ENCODE measurements around the gene IDI1. TPM values are rescaled to one million over a fixed set of nuclear protein-coding genes. Genes with fewer than 3 reads are reported as not detected.
A peak's percentile ranks its signal among the peaks of the same experiment; 100 is the strongest.
"Not testable (repeated sequence)": the region's sequence is repeated elsewhere in the genome, so short reads cannot be mapped to it uniquely, and the experiment has no call there.

The IDI1 gene
- polyA plus RNA-seq, 1 donor from 2014 or later = 54.8 TPM

- Mint-ChIP-seq H3K4me1 (peaks cover 6 to 11% (median 10%) of the 10 kb centered on the region in 3 donors), H3K9me3 (no peaks in the 10 kb centered on the region), H3K27ac (no peak overlapping the region), H3K27me3 (no peaks in the 10 kb centered on the region), H3K4me3 (no peak overlapping the region), H3K36me3 (peaks cover 2% of the 10 kb centered on the region)
Observed at GRCh38 chr10:1034758-1035157, 14.2 kb downstream of the IDI1 start.

GRCh38 chr10:1033601-1034000 is 15.3 kb downstream of the IDI1 start:
- no peaks in the 10 kb centered on the region for H3K9me3 Mint-ChIP-seq
- peaks cover 2% of the 10 kb centered on the region for H3K36me3 Mint-ChIP-seq
- H3K27ac Mint-ChIP-seq = no peak overlapping the region
- peaks cover 6 to 11% (median 10%) of the 10 kb centered on the region in 3 donors for H3K4me1 Mint-ChIP-seq
- H3K4me3 Mint-ChIP-seq = no peak overlapping the region
- no peaks in the 10 kb centered on the region for H3K27me3 Mint-ChIP-seq

GRCh38 chr10:1029838-1030237 is 19.1 kb downstream of the IDI1 start:
- no peaks in the 10 kb centered on the region for H3K9me3 Mint-ChIP-seq
- no peaks in the 10 kb centered on the region for H3K27me3 Mint-ChIP-seq
- H3K4me3 Mint-ChIP-seq = no peak overlapping the region
- no peaks in the 10 kb centered on the region for H3K4me1 Mint-ChIP-seq
- H3K27ac Mint-ChIP-seq = no peak overlapping the region
- H3K36me3 Mint-ChIP-seq = peaks cover 3% of the 10 kb centered on the region

GRCh38 chr10:1026578-1026977 is 22.3 kb downstream of the IDI1 start:
- H3K4me3 Mint-ChIP-seq = no peak overlapping the region
- no peaks in the 10 kb centered on the region for H3K9me3 Mint-ChIP-seq
- H3K27ac Mint-ChIP-seq = no peak overlapping the region
- H3K4me1 Mint-ChIP-seq = peaks cover 0 to 4% (median 0%) of the 10 kb centered on the region in 3 donors
- peaks cover 3% of the 10 kb centered on the region for H3K36me3 Mint-ChIP-seq
- no peaks in the 10 kb centered on the region for H3K27me3 Mint-ChIP-seq

- peaks cover 3% of the 10 kb centered on the region for H3K36me3 Mint-ChIP-seq
- no peak within 1 kb of the TSS for H3K4me3 Mint-ChIP-seq
- no peaks in the 10 kb centered on the region for H3K9me3 Mint-ChIP-seq
- H3K27me3 Mint-ChIP-seq = no peaks in the 10 kb centered on the region
- H3K4me1 Mint-ChIP-seq = peaks cover 0 to 4% (median 0%) of the 10 kb centered on the region in 3 donors
- H3K27ac Mint-ChIP-seq = no peak within 1 kb of the TSS
Observed at GRCh38 chr10:1025683-1026082, 23.2 kb downstream of the IDI1 start, which contains the start of gene IDI2. Gene IDI2 (minus strand): TSS chr10:1025859. CDS start chr10:1024723, 1,136 bp downstream.

- Mint-ChIP-seq H3K27ac (no peak overlapping the region), H3K36me3 (peaks cover 2% of the 10 kb centered on the region), H3K27me3 (no peaks in the 10 kb centered on the region), H3K4me3 (no peak overlapping the region), H3K9me3 (no peaks in the 10 kb centered on the region), H3K4me1 (peaks cover 0 to 4% (median 0%) of the 10 kb centered on the region in 3 donors)
Observed at GRCh38 chr10:1024103-1024502, 24.8 kb downstream of the IDI1 start.

GRCh38 chr10:1022413-1022812 is 26.5 kb downstream of the IDI1 start:
- no peaks in the 10 kb centered on the region for H3K27me3 Mint-ChIP-seq
- H3K27ac Mint-ChIP-seq = no peak overlapping the region
- H3K4me1 Mint-ChIP-seq = peaks cover 0 to 4% (median 0%) of the 10 kb centered on the region in 3 donors
- peaks cover 7% of the 10 kb centered on the region for H3K36me3 Mint-ChIP-seq
- H3K9me3 Mint-ChIP-seq = no peaks in the 10 kb centered on the region
- no peak overlapping the region for H3K4me3 Mint-ChIP-seq

GRCh38 chr10:1020958-1021357 is 28.0 kb downstream of the IDI1 start:
- no peak overlapping the region for H3K27ac Mint-ChIP-seq
- H3K4me1 Mint-ChIP-seq = peaks cover 0 to 4% (median 0%) of the 10 kb centered on the region in 3 donors
- H3K4me3 Mint-ChIP-seq = no peak overlapping the region
- H3K9me3 Mint-ChIP-seq = no peaks in the 10 kb centered on the region
- no peaks in the 10 kb centered on the region for H3K27me3 Mint-ChIP-seq
- H3K36me3 Mint-ChIP-seq = peaks cover 12% of the 10 kb centered on the region

- Mint-ChIP-seq H3K4me3 (no peak overlapping the region), H3K36me3 (peaks cover 11% of the 10 kb centered on the region), H3K4me1 (peaks cover 0 to 4% (median 0%) of the 10 kb centered on the region in 3 donors), H3K27ac (no peak overlapping the region), H3K9me3 (no peaks in the 10 kb centered on the region), H3K27me3 (no peaks in the 10 kb centered on the region)
Observed at GRCh38 chr10:1020460-1020859, 28.5 kb downstream of the IDI1 start.

GRCh38 chr10:1019362-1019761 is 29.6 kb downstream of the IDI1 start:
- H3K36me3 Mint-ChIP-seq = peaks cover 13% of the 10 kb centered on the region
- no peaks in the 10 kb centered on the region for H3K27me3 Mint-ChIP-seq
- H3K4me1 Mint-ChIP-seq = peaks cover 0 to 4% (median 0%) of the 10 kb centered on the region in 3 donors
- H3K27ac Mint-ChIP-seq = no peak overlapping the region
- H3K9me3 Mint-ChIP-seq = no peaks in the 10 kb centered on the region
- no peak overlapping the region for H3K4me3 Mint-ChIP-seq

- Mint-ChIP-seq H3K27ac (peak overlapping the region in 1 of 3 donors; percentile 23), H3K4me1 (no peaks in the 10 kb centered on the region), H3K4me3 (no peak overlapping the region), H3K36me3 (peaks cover 20% of the 10 kb centered on the region), H3K27me3 (no peaks in the 10 kb centered on the region), H3K9me3 (no peaks in the 10 kb centered on the region)
Observed at GRCh38 chr10:1015688-1016087, 33.2 kb downstream of the IDI1 start.

GRCh38 chr10:1011696-1012095 is 37.2 kb downstream of the IDI1 start:
- no peak overlapping the region for H3K27ac Mint-ChIP-seq
- H3K4me3 Mint-ChIP-seq = no peak overlapping the region
- peaks cover 12% of the 10 kb centered on the region for H3K36me3 Mint-ChIP-seq
- H3K27me3 Mint-ChIP-seq = no peaks in the 10 kb centered on the region
- no peaks in the 10 kb centered on the region for H3K9me3 Mint-ChIP-seq
- H3K4me1 Mint-ChIP-seq = no peaks in the 10 kb centered on the region

- Mint-ChIP-seq H3K27me3 (no peaks in the 10 kb centered on the region), H3K9me3 (no peaks in the 10 kb centered on the region), H3K4me3 (no peak overlapping the region), H3K27ac (peak overlapping the region in 1 of 3 donors; percentile 82), H3K4me1 (no peaks in the 10 kb centered on the region), H3K36me3 (peaks cover 12% of the 10 kb centered on the region)
Observed at GRCh38 chr10:1010703-1011102, 38.2 kb downstream of the IDI1 start.

- H3K27me3 Mint-ChIP-seq, H3K27ac Mint-ChIP-seq, H3K4me3 Mint-ChIP-seq, H3K9me3 Mint-ChIP-seq, H3K4me1 Mint-ChIP-seq: not testable (repeated sequence)
- H3K36me3 Mint-ChIP-seq = peaks cover 12% of the 10 kb centered on the region
Observed at GRCh38 chr10:1009947-1010346, 39.0 kb downstream of the IDI1 start.

GRCh38 chr10:1009071-1009494 is 39.8 kb downstream of the IDI1 start:
- Mint-ChIP-seq H3K27me3 (no peaks in the 10 kb centered on the region), H3K4me1 (no peaks in the 10 kb centered on the region), H3K27ac (no peak overlapping the region)

GRCh38 chr10:1007583-1007982 is 41.3 kb downstream of the IDI1 start:
- Mint-ChIP-seq H3K27ac (peak overlapping the region in 1 of 3 donors; percentile 47), H3K27me3 (no peaks in the 10 kb centered on the region), H3K4me3 (no peak overlapping the region), H3K4me1 (no peaks in the 10 kb centered on the region), H3K36me3 (peaks cover 6% of the 10 kb centered on the region), H3K9me3 (peaks cover 0 to 6% (median 4%) of the 10 kb centered on the region in 3 donors)

More at GRCh38 chr10:1009071-1009494, 39.8 kb downstream of the IDI1 start:
- no peak overlapping the region for H3K4me3 Mint-ChIP-seq
- H3K36me3 Mint-ChIP-seq = peaks cover 10% of the 10 kb centered on the region
- no peaks in the 10 kb centered on the region for H3K9me3 Mint-ChIP-seq

All from IgD-negative memory B cell (primary cell).